Measurements from ENCODE around the gene HPCAL1.

The HPCAL1 gene

GRCh38 chr2:10357193-10358169 is 54.8 kb downstream of the HPCAL1 start:
- TF ChIP-seq FOXM1 (IDR thresholded peaks at IDR 0.05; ENCODE audit: borderline replicate concordance, low read depth) (no peak), EGR1 (IDR thresholded peaks at IDR 0.05) (no peak), TCF12 (IDR thresholded peaks at IDR 0.05; ENCODE audit: low read depth) (no peak), REST (IDR thresholded peaks at IDR 0.05; ENCODE audit: low read depth) (no peak), RAD21 (IDR thresholded peaks at IDR 0.05; ENCODE audit: low read depth) (no peak), NFIC (IDR thresholded peaks at IDR 0.05) (no peak), EP300 (IDR thresholded peaks at IDR 0.05; ENCODE audit: borderline replicate concordance) (no peak), TAF1 (IDR thresholded peaks at IDR 0.05; ENCODE audit: low read depth) (no peak), ZBTB7A (IDR thresholded peaks at IDR 0.05; ENCODE audit: low read depth) (no peak), YY1 (IDR thresholded peaks at IDR 0.05; ENCODE audit: low read depth) (no peak), CEBPB (IDR thresholded peaks at IDR 0.05) (no peak), TEAD4 (IDR thresholded peaks at IDR 0.05) (no peak), CREB1 (IDR thresholded peaks at IDR 0.05; ENCODE audit: low read depth) (no peak)
- TF ChIP-seq, protein P1, sequence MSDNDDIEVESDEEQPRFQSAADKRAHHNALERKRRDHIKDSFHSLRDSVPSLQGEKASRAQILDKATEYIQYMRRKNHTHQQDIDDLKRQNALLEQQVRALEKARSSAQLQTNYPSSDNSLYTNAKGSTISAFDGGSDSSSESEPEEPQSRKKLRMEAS (IDR thresholded peaks at IDR 0.05): no peak
- TF ChIP-seq, protein P2, sequence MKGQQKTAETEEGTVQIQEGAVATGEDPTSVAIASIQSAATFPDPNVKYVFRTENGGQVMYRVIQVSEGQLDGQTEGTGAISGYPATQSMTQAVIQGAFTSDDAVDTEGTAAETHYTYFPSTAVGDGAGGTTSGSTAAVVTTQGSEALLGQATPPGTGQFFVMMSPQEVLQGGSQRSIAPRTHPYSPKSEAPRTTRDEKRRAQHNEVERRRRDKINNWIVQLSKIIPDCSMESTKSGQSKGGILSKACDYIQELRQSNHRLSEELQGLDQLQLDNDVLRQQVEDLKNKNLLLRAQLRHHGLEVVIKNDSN (IDR thresholded peaks at IDR 0.05): no peak

GRCh38 chr2:10359246-10359645 is 56.5 kb downstream of the HPCAL1 start:
- TF ChIP-seq, protein P1 (IDR thresholded peaks at IDR 0.05): no peak
- TF ChIP-seq CREB1 (IDR thresholded peaks at IDR 0.05; ENCODE audit: low read depth): no peak
- TF ChIP-seq, protein P2 (IDR thresholded peaks at IDR 0.05): no peak
- no peak for TF ChIP-seq EGR1 (IDR thresholded peaks at IDR 0.05)
- no peak for TF ChIP-seq YY1 (IDR thresholded peaks at IDR 0.05; ENCODE audit: low read depth)
- no peak for TF ChIP-seq RAD21 (IDR thresholded peaks at IDR 0.05; ENCODE audit: low read depth)
- no peak for TF ChIP-seq TCF12 (IDR thresholded peaks at IDR 0.05; ENCODE audit: low read depth)
- no peak for TF ChIP-seq NFIC (IDR thresholded peaks at IDR 0.05)
- TF ChIP-seq EP300 (IDR thresholded peaks at IDR 0.05; ENCODE audit: borderline replicate concordance): no peak
- no peak for TF ChIP-seq TEAD4 (IDR thresholded peaks at IDR 0.05)
- TF ChIP-seq TAF1 (IDR thresholded peaks at IDR 0.05; ENCODE audit: low read depth): no peak
- TF ChIP-seq REST (IDR thresholded peaks at IDR 0.05; ENCODE audit: low read depth): no peak
- no peak for TF ChIP-seq CEBPB (IDR thresholded peaks at IDR 0.05)
- TF ChIP-seq FOXM1 (IDR thresholded peaks at IDR 0.05; ENCODE audit: borderline replicate concordance, low read depth): no peak
- TF ChIP-seq ZBTB7A (IDR thresholded peaks at IDR 0.05; ENCODE audit: low read depth): no peak

DNA sequence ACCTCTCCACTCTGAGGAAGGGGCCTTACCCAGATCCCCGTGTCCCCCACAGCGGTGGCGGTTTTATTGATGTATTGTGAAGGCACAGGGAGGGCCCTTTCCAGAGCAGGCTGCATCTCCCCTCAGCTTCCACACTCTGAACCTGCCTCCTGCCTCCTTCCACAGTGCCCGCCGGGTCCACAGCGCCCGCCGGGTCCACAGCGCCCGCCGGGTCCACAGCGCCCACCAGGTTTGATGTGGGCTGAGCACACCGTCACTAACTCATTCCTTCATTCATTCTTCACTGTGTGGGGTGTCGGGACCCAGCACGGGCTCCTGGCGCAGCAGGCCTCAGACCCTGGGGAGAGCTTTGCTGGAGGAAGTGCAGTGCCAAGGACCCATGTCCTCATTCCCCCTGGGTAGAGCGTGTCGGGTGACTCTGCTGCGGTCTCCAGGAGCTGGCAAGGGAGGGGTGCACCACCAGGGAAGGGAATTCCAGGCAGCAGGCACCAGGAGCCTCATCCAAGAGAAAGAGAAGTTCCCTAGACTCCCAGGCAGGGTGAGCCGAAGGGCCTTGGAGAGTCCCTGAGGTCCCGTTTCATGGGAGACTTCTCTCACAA is 57.1 kb downstream of the HPCAL1 start:
- TF ChIP-seq CEBPB (IDR thresholded peaks at IDR 0.05): no peak

DNA sequence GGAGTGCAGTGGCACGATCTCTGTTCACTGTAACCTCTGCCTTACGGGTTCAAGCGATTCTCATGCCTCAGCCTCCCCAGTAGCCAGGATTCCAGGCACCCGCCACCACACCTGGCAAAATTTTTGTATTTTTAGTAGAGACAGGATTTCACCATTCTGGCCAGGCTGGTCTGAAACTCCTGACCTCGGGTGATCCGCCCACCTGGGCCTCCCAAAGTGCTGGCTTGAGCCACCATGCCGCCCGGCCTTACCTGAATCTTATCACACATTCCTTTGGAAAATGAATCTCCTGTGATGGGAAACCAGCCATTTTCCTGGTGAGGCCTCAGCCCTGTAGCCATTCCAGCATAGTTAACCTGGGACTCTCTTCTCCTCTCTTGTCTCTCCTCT is 57.8 kb downstream of the HPCAL1 start:
- TF ChIP-seq RAD21 (IDR thresholded peaks at IDR 0.05; ENCODE audit: low read depth) (no peak), TCF12 (IDR thresholded peaks at IDR 0.05; ENCODE audit: low read depth) (no peak), TAF1 (IDR thresholded peaks at IDR 0.05; ENCODE audit: low read depth) (no peak), CEBPB (IDR thresholded peaks at IDR 0.05) (no peak), CREB1 (IDR thresholded peaks at IDR 0.05; ENCODE audit: low read depth) (no peak), TEAD4 (IDR thresholded peaks at IDR 0.05) (no peak), FOXM1 (IDR thresholded peaks at IDR 0.05; ENCODE audit: borderline replicate concordance, low read depth) (no peak), REST (IDR thresholded peaks at IDR 0.05; ENCODE audit: low read depth) (no peak), EGR1 (IDR thresholded peaks at IDR 0.05) (no peak), ZBTB7A (IDR thresholded peaks at IDR 0.05; ENCODE audit: low read depth) (no peak), EP300 (IDR thresholded peaks at IDR 0.05; ENCODE audit: borderline replicate concordance) (no peak), NFIC (IDR thresholded peaks at IDR 0.05) (no peak), YY1 (IDR thresholded peaks at IDR 0.05; ENCODE audit: low read depth) (no peak)
- TF ChIP-seq, protein P1 (IDR thresholded peaks at IDR 0.05): no peak
- TF ChIP-seq, protein P2 (IDR thresholded peaks at IDR 0.05): no peak
